ENCODE measurements around the gene DIS3. TPM values are rescaled to one million over a fixed set of nuclear protein-coding genes. Genes with fewer than 3 reads are reported as not detected.

Gene DIS3
- total RNA-seq, 1 experiment from 2014 or later, result 29.0 TPM

- Histone ChIP-seq H3K9ac (ENCODE audit: low read length) (no peak overlapping the region), H3K4me2 (ENCODE audit: low read length) (no peak overlapping the region), H3K9me3 (ENCODE audit: low read length) (no peaks in the 10 kb centered on the region), H2AFZ (ENCODE audit: low read length) (no peak overlapping the region), H3K4me1 (ENCODE audit: insufficient read depth, low read length) (no peaks in the 10 kb centered on the region), H3K27ac (ENCODE audit: low read length) (no peak overlapping the region), H3K27me3 (ENCODE audit: low read length) (no peaks in the 10 kb centered on the region), H3K4me3 (ENCODE audit: low read length) (no peak overlapping the region), H3F3A (ENCODE audit: low read length, unreplicated experiment) (no peaks in the 10 kb centered on the region), H3K79me2 (ENCODE audit: low read length) (peaks cover 9% of the 10 kb centered on the region), H3K9me2 (replicated peaks; ENCODE audit: low read length) (no peaks in the 10 kb centered on the region), H4K20me1 (ENCODE audit: low read length) (no peaks in the 10 kb centered on the region), H3K36me3 (ENCODE audit: low read depth, low read length) (peaks cover 62% of the 10 kb centered on the region)
- TF ChIP-seq CTCF (conservative IDR thresholded peaks at IDR 0.05; ENCODE audit: low read depth, low read length) (no peak), EZH2 (IDR thresholded peaks at IDR 0.05; ENCODE audit: low read length, unreplicated experiment) (no peak), EZH2phosphoT487 (IDR thresholded peaks at IDR 0.05; ENCODE audit: borderline replicate concordance, low read length) (no peak)
- ATAC-seq (no peak), DNase-seq (no peak)
- BruUV-seq (replicated peaks), result no TSS peak
- CTCF ChIA-PET, result no interaction called here
- intact Hi-C loops (cut with micrococcal nuclease), result no loop called here
- POLR2A ChIA-PET (ENCODE audit: unreplicated experiment), result no interaction called here
Measured at GRCh38 chr13:72774019-72774418, 7.7 kb downstream of the DIS3 start.

GRCh38 chr13:72763411-72763810, 18.3 kb downstream of the DIS3 start:
- Histone ChIP-seq H3K4me3 (ENCODE audit: low read length) (no peak overlapping the region), H3K4me2 (ENCODE audit: low read length) (no peak overlapping the region), H3K4me1 (ENCODE audit: insufficient read depth, low read length) (no peaks in the 10 kb centered on the region), H3K9me2 (replicated peaks; ENCODE audit: low read length) (no peaks in the 10 kb centered on the region), H2AFZ (ENCODE audit: low read length) (no peak overlapping the region), H4K20me1 (ENCODE audit: low read length) (no peaks in the 10 kb centered on the region), H3K9ac (ENCODE audit: low read length) (no peak overlapping the region), H3F3A (ENCODE audit: low read length, unreplicated experiment) (no peaks in the 10 kb centered on the region), H3K36me3 (ENCODE audit: low read depth, low read length) (peaks cover 74% of the 10 kb centered on the region), H3K27ac (ENCODE audit: low read length) (no peak overlapping the region), H3K9me3 (ENCODE audit: low read length) (no peaks in the 10 kb centered on the region), H3K79me2 (ENCODE audit: low read length) (no peaks in the 10 kb centered on the region), H3K27me3 (ENCODE audit: low read length) (no peaks in the 10 kb centered on the region)
- DNase-seq (no peak), ATAC-seq (no peak)
- intact Hi-C loops (cut with micrococcal nuclease), result no loop called here
- ChIA-PET POLR2A (ENCODE audit: unreplicated experiment) (no interaction called here), CTCF (no interaction called here)
- TF ChIP-seq EZH2phosphoT487 (IDR thresholded peaks at IDR 0.05; ENCODE audit: borderline replicate concordance, low read length) (no peak), EZH2 (IDR thresholded peaks at IDR 0.05; ENCODE audit: low read length, unreplicated experiment) (no peak), CTCF (conservative IDR thresholded peaks at IDR 0.05; ENCODE audit: low read depth, low read length) (no peak)
- BruUV-seq (replicated peaks), result no TSS peak

- H3K36me3 ChIP-seq (ENCODE audit: low read depth, low read length), result peaks cover 51% of the 10 kb centered on the region; the same call in 1 of the 2 replicates
- no peaks in the 10 kb centered on the region for H3K4me1 ChIP-seq (ENCODE audit: insufficient read depth, low read length)
- H3K4me3 ChIP-seq (ENCODE audit: low read length), result no peak overlapping the region
- DNase-seq (no peak), ATAC-seq (no peak)
- no peak overlapping the region for H3K27ac ChIP-seq (ENCODE audit: low read length)
- H3K27me3 ChIP-seq (ENCODE audit: low read length), result no peaks in the 10 kb centered on the region
- H3K4me2 ChIP-seq (ENCODE audit: low read length), result no peak overlapping the region
- ChIA-PET POLR2A (ENCODE audit: unreplicated experiment) (no interaction called here), CTCF (no interaction called here)
- no peaks in the 10 kb centered on the region for H3K9me2 ChIP-seq (replicated peaks; ENCODE audit: low read length)
- H3K9me3 ChIP-seq (ENCODE audit: low read length), result no peaks in the 10 kb centered on the region
- no peaks in the 10 kb centered on the region for H3F3A ChIP-seq (ENCODE audit: low read length, unreplicated experiment)
- intact Hi-C loops (cut with micrococcal nuclease), result no loop called here
- H4K20me1 ChIP-seq (ENCODE audit: low read length), result no peaks in the 10 kb centered on the region
- H3K9ac ChIP-seq (ENCODE audit: low read length), result no peak overlapping the region
- H3K79me2 ChIP-seq (ENCODE audit: low read length), result no peaks in the 10 kb centered on the region
- BruUV-seq (replicated peaks), result no TSS peak
- no peak overlapping the region for H2AFZ ChIP-seq (ENCODE audit: low read length)
- TF ChIP-seq EZH2 (IDR thresholded peaks at IDR 0.05; ENCODE audit: low read length, unreplicated experiment), result no peak
- no peak for TF ChIP-seq EZH2phosphoT487 (IDR thresholded peaks at IDR 0.05; ENCODE audit: borderline replicate concordance, low read length)
- no peak for TF ChIP-seq CTCF (conservative IDR thresholded peaks at IDR 0.05; ENCODE audit: low read depth, low read length)
Measured at GRCh38 chr13:72760189-72760588, 21.5 kb downstream of the DIS3 start.
